Measurements from ENCODE around the gene LHFPL3.

The LHFPL3 gene

DNA sequence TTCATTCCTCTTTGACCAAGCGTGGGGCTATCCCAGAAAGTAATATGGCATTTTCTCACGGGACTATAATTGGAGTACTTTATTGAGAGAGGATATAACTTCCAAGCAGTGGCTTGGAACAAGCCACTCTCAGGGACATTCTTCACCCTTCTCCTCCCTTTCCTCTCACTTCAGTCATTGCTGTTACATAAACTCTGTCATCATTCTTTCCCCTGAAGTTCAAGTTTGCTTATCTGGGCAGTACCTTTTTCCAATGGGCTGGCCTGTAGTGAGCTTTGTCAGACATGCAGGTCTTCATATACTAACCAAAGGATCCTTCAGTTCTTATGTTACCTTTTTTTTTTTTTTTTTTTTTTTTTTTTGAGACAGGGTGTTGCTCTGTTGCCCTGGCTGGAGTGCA lies 626.9 kb downstream of the LHFPL3 start:
- no peak for TF ChIP-seq CTCF (IDR thresholded peaks at IDR 0.05; ENCODE audit: insufficient read depth, missing control alignments)
- FAIRE-seq (no peak), DNase-seq (ENCODE audit: insufficient read length, low spot score) (no peak)
